Mesenteric fat pad (tissue), 1 donor: Measurements from ENCODE around the gene NEU3. TPM values are rescaled to one million over a fixed set of nuclear protein-coding genes. Genes with fewer than 3 reads are reported as not detected.
"Not testable (repeated sequence)": the region's sequence is repeated elsewhere in the genome, so short reads cannot be mapped to it uniquely, and the experiment has no call there.

ENCODE experiments used
- DNase-seq: peaks from one replicate; pipeline ENCODE4 v3.0.0-alpha.2; 2020; ENCODE audit warnings: low spot score
- total RNA-seq: library from RNA; stranded (reverse); fragmentation: NEBNext Ultra II Directional; extraction: Animal tissue kit (Norgen Biotek cat#: 25700); gene quantifications from one replicate; pipeline ENCODE4 v1.2.1, GENCODE V29; 2021
- donor health status: DM: yes; HTN: yes; CAD: no.

The NEU3 gene
- total RNA-seq, 1 donor from 2014 or later, result 6.2 TPM

- no peak for DNase-seq
These were observed 4.7 kb upstream of the NEU3 start for GRCh38 chr11:74984070-74984469.

GRCh38 chr11:74984730-74985129 is 4.0 kb upstream of the NEU3 start:
- DNase-seq, result no peak

GRCh38 chr11:74989260-74989638 is 516 bp downstream of the NEU3 start:
- DNase-seq, result no peak

- DNase-seq, result not testable (repeated sequence)
These were observed 1.4 kb downstream of the NEU3 start for GRCh38 chr11:74990150-74990549.

GRCh38 chr11:74990941-74991340 is 2.2 kb downstream of the NEU3 start:
- no peak for DNase-seq

GRCh38 chr11:74992852-74993251 is 4.1 kb downstream of the NEU3 start:
- DNase-seq, result no peak

- DNase-seq, result no peak
These were observed 12.2 kb downstream of the NEU3 start for GRCh38 chr11:75000975-75001354.

- no peak for DNase-seq
These were observed 13.0 kb downstream of the NEU3 start for GRCh38 chr11:75001686-75002085.

- DNase-seq, result no peak
These were observed 13.8 kb downstream of the NEU3 start for GRCh38 chr11:75002516-75002915.

GRCh38 chr11:75004215-75004614 is 15.5 kb downstream of the NEU3 start:
- no peak for DNase-seq

GRCh38 chr11:75011357-75011756 is 22.6 kb downstream of the NEU3 start:
- DNase-seq, result no peak

- DNase-seq, result no peak
These were observed 23.1 kb downstream of the NEU3 start for GRCh38 chr11:75011872-75012271.

- no peak for DNase-seq
These were observed 24.3 kb downstream of the NEU3 start for GRCh38 chr11:75013051-75013450.

- DNase-seq, result no peak
These were observed 25.4 kb downstream of the NEU3 start for GRCh38 chr11:75014129-75014528.

GRCh38 chr11:75019200-75019599 is 30.5 kb downstream of the NEU3 start:
- not testable (repeated sequence) for DNase-seq

GRCh38 chr11:75020328-75020727 is 31.6 kb downstream of the NEU3 start:
- DNase-seq, result not testable (repeated sequence)

- no peak for DNase-seq
These were observed 33.6 kb downstream of the NEU3 start for GRCh38 chr11:75022296-75022695.

GRCh38 chr11:75022759-75023396 is 34.1 kb downstream of the NEU3 start:
- DNase-seq, result no peak

- DNase-seq, result no peak
These were observed 34.8 kb downstream of the NEU3 start for GRCh38 chr11:75023446-75024067.

GRCh38 chr11:75024068-75024449 is 35.3 kb downstream of the NEU3 start:
- DNase-seq, result no peak

- no peak for DNase-seq
These were observed 36.1 kb downstream of the NEU3 start for GRCh38 chr11:75024764-75025211.

GRCh38 chr11:75025561-75025960 is 36.8 kb downstream of the NEU3 start:
- no peak for DNase-seq

GRCh38 chr11:75028321-75028720 is 39.6 kb downstream of the NEU3 start:
- no peak for DNase-seq
